ENCODE data around the gene RAB11B. TPM values are rescaled to one million over a fixed set of nuclear protein-coding genes. Genes with fewer than 3 reads are reported as not detected.
"Not testable (repeated sequence)": the region's sequence is repeated elsewhere in the genome, so short reads cannot be mapped to it uniquely, and the experiment has no call there.

RAB11B gene
- polyA plus RNA-seq, 12 donors = 53.9 to 120 (median 60.8) TPM; not detected in 1

DNA sequence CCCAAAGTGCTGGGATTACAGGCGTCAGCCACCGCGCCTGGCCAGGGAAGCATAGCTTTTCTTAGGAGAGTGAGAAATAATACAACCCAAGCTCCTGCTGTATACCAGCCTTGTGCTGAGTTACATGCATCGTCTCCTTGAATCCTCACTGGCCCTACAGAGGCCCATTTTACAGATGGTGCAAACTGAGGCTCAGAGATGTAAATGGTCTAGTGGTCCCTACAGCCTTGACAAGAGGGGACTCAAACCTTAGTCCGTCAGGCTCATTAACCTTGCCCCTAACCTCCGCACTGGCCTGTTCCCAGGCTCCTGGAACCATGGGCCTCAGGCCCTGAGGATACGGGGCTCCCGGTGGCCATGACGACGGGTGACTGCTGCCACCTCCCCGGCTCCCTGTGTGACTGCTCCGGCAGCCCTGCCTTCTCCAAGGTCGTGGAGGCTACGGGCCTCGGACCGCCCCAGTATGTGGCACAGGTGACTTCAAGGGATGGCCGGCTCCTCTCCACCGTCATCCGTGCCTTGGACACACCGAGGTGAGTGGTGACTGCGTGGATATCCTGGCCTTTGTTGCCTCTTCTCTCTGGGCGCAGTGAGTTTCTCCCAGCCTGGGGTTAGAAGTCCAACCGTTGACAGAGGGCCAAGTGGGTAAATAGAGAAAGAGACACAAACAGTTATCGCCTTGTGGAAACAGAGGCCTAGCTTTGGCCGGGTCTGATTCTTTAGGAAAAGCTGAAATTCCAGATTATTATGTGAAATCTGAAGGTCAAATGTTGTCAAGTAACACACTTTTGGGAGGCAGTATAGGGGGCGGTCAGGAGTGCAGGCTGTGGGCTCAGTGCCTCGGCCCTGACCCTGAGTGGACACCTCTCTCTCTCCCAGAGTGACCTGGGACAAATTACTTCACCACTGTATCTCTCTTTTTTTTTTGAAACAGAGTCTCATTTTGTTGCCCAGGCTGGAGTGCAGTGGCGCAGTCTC is 31.6 kb downstream of the RAB11B start:
- DNase-seq = no peak

DNA sequence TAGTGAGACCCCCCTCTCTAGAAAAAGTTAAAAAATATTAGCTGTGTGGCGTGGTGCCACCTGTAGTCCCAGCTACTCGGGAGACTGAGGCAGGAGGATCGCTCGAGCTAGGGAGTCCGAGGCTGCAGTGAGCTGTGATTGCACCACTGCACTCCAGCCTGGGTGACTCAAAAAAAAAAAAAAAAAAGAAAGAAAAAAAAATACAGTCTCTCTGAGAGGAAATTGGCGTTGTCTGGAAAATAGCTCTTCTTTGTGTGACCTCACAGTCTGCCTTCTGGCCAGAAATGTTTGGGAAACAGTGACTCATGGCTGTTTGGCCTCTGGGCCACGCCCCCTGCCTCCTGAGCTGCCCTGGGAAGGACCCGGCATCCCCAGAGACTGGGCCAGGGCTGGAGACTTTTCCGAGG is 33.7 kb downstream of the RAB11B start:
- DNase-seq = peak; percentile 95

DNA sequence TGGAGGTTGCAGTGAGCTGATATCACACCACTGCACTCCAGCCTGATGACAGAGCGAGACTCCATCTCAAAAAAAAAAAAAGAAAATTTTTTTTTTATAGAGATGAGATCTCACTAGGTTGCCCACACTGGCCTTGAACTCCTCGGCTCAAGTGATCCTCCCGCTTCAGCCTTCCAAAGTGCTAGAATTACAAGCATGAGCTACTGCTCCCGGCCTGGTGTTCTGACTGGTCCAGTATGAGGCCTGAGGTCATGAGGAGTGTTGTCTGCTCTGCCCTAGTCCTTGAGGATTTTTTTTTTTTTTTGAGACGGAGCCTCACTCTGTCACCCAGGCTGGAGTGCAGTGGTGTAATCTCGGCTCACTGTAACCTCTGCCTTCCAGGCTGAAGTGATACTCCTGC is 35.2 kb downstream of the RAB11B start:
- not testable (repeated sequence) for DNase-seq

DNA sequence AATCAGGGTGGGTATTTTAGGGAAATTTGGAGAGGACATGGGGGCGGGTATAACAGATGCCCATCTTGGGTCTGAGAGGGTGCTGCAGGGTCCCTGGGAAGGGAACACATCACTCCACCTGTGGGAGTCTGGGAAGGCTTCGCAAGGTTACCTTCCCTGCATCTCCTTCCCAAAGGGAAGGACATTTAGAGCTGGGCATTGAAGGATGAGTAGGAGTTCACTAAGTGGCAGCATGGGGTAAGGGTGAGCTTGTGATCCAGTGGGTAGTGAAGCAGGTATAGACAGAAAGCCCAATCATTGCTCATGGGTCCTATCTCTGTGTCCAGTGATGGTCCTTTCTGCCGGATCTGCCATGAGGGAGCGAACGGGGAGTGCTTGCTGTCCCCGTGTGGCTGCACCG is 36.1 kb downstream of the RAB11B start:
- DNase-seq = no peak

DNA sequence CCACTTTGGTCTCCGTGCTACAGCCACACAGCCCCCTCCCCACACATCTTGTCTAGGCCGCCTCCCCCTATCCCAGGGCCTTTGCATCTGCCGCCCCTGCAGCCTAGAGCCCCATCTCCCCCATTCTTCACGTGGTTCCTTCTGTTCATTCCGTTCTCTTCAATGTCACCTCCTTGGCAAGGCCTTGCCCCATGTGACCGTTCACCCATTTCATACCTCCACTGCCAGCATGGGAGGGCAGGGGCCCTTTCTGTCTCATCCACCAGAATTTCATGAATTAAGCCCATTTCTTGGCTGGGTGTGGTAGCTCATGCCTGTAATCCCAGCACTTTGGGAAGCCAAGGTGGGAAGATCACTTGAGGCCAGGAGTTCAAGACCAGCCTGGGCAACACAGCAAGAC is 38.9 kb downstream of the RAB11B start:
- DNase-seq = no peak

DNA sequence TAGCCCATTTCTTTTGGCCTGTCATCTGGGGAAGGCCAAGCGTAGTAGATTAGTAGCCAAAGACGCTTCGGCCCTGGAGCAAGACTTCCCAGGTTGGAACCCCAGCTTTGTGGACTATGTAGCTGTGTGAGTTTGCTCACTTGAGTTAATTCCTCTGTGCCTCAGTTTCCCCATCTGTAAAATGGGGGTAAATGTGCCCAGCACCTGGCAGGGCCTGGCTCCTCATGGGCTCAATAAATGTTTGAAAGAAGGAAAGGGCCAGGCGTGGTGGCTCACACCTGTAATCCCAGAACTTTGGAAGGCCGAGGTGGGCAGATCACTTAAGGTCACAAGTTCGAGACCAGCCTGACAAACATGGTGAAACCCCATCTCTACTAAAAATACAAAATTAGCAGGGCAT is 39.7 kb downstream of the RAB11B start:
- DNase-seq = no peak

DNA sequence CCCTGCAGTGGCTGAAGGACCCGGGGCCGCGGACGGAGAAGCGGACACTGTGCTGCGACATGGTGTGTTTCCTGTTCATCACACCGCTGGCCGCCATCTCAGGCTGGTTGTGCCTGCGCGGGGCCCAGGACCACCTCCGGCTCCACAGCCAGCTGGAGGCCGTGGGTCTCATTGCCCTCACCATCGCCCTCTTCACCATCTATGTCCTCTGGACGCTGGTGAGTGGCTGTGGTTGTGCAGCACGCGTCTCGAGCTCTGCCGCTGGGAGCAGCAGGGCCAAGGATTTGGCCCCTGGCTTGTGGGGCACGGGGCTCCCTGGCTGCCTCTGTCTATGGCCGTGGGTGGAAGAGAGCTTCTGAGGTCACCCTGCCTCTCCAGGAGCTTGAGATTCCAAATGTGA is 40.5 kb downstream of the RAB11B start:
- no peak for DNase-seq

DNA sequence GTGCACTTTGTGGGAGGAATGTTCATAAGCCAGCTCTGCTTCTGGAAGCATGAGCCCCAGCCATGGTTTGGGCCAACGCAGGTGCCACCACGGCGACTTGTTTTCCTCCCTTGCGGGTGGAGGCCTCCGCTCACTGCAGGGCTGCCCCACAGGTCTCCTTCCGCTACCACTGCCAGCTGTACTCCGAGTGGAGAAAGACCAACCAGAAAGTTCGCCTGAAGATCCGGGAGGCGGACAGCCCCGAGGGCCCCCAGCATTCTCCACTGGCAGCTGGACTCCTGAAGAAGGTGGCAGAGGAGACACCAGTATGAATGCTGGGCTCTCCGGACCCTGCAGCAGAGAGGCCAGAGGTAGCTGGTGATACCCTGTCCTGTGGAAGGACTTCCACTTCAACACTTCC is 48.1 kb downstream of the RAB11B start:
- DNase-seq = no peak

DNA sequence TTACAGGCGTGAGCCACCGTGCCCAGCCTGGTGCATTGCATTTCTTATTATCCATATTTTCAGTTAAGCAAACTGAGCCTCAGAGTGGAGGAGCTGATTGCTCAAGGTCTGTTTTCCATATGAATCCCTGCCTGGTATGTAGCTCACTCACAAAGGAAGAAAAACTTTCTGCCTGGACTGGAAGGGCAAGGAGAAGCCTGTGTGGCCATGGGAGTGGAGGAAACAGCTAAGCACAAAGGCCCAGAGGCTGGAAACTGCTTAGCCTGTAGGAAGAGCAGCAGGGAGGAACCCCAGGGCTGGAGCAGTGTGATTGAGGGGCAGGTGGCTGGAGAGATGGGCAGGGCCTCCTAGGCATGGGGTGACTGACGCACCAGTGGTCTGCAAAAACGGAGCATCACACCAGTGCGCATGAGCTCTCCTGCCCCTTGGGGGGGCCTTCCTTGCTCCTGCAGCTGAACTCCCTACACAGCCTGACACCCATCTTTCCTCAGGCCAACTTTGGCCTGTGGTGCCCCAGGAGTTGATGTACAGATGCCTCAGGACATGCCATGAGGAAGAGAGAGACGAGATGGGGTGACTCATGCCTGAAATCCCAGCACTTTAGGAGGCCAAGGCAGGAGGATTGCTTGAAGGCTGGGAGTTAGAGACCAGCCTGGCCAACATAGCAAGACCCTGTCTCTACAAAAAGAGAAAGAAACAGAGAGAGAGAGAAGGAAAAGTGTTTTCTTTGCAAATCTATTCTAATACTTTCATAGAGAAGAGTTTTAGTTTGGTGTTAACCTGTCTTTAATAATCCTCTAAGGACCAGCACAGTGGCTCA is 51.8 kb downstream of the RAB11B start:
- DNase-seq = no peak

DNA sequence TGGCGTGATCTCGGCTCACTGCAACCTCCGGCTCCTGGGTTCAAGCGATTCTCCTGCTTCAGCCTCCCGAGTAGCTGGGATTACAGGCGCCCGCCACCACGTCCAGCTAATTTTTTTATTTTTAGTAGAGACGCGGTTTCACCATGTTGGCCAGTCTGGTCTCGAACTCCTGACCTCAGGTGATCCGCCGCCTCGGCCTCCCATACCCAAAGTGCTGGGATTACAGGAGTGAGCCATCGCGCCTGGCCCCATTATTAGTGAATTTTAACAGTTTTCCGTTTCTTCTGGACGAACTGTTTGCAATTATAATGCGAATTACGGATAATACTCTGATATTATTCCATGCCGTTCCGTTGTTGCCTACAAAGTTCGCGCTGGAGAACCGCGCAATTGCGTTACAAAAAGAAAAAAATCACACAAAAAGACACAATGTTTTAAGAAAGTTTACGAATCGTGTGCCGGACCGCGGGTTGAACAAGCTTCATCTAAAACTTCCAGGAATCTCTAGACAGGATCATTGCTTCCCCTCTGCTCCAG is 54.0 kb downstream of the RAB11B start:
- not testable (repeated sequence) for DNase-seq

DNA sequence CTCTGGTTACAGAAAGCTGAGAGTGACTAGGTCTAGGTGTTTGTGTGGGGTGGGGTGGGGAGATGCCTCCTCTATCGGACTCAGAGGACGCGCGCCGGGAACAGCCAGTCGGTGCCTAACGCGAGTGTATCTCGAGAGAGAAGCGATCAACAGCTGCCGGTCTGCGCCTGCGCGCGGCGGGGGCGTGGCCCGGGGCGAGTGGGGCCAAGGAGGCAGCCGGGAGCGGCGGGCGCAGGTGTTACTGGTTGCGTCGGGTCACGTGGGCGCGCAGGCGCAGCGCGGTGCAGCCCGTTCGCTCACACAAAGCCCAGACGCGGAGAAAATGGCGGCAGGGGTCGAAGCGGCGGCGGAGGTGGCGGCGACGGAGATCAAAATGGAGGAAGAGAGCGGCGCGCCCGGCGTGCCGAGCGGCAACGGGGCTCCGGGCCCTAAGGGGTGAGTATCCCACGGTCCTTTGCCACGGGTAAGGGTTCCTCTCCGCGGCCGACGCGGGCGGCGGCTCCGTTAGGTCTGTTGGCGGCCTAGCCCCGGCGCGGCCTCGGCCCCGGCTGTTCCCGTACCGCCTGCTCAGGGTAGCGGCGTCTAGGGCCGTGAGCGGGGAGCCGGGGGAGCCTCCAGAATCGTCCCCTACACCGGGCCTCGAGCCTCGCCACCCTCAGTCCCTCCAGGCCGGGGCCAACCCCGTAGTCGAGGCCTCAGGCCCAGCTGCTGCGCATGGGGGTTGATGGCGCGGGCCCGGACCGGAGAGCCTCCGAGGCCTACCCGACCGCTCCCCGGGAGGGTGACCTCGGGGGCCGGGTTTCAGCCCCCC is 54.7 kb downstream of the RAB11B start, which contains the start of gene HNRNPM:
HNRNPM (plus strand) TSS at position 299 of the 811 bp plus-strand sequence; CDS start at position 323, 24 bp downstream.
- DNase-seq = peak; percentile 97

DNA sequence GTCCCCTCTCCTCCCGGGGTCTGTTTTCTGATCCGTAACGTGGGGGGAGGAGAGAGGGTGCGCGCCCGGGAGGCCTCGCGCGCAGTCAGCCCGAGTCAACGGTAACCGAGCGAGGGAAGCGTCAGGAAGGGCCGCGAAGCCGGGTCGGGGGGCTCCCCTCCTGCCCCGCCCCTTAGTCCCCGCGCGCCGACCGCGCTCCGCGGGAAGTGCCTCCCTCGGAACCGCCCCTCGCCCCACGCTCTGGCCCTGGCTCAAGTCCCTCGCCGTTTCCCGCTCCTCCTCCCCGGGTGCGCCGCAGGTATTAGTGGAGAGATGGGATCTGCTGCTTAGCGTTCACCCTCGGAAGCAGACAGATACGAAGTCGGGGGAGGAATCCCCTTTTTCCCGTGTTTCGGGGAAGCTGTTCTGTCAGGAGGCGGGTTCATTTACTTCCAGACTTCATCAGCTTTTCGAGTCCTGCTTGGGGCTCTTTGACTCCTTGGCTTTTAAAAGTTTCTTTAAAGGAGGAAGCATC is 55.4 kb downstream of the RAB11B start:
- peak; percentile 52 for DNase-seq

DNA sequence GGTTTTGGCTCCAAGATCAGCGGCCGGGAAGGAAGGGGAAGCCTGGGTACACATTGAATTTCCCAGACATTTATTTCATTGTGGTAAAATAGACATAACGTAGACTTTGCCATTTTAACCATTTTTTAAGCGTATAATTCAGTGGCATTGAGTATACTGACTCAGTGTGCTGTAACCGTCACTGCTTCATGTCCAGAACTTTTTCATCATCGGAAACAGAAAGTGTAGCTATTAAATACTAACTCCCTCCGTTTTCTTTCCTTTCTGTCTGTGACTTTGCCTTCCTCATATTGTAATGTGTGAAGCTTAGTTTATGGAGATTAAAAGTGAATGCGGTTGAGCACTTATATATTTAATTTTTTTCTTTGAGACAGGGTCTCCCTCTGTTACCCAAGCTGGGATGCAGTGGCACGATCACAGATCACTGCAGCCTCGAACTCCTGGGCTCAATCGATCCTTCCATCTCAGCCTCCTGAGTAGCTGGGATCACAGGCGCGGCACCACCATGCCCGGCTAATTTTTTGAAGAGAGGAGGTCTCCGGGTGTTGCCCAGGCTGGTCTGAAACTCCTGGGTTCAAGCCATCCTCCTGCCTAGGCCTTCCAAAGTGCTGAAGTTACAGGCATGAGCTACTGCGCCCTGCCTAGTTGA is 56.0 kb downstream of the RAB11B start:
- DNase-seq = no peak

DNA sequence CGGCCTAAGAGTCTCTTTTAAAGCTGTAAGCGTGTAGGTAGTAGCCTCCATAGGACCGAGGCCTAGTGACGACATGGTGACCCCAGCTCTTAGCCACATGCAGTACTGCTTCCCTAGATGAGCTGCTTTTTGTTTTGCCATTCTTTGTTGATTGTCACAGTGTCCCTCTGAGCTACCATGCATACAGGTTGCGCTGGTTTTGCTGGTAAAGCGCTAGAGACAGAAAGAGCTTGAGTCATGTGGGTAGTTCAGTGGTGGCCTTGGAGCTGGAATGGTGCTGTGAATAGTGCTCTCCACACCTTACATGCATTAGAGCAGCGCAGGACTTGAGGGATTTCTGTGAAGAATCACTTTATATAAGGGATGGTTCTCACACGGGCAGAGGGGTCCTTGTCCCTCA is 59.7 kb downstream of the RAB11B start:
- DNase-seq = no peak

DNA sequence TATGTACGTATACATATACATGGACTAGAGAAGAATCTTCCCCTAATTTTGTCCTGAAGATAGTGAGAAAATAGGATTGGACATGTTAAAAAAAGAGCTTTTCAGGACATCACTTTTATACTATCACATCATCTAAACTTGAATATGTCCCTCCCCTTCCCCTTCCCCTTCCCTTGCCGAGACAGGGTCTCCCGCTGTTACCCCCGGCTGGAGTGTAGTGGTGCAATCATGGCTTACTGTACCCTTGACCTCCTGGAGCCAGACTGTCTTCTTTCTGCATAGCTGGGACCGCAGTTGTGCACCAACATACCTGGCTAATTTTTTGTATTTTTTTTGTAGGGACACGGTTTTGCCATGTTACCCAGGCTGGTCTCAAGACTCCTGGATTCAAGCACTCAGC is 61.2 kb downstream of the RAB11B start:
- no peak for DNase-seq

DNA sequence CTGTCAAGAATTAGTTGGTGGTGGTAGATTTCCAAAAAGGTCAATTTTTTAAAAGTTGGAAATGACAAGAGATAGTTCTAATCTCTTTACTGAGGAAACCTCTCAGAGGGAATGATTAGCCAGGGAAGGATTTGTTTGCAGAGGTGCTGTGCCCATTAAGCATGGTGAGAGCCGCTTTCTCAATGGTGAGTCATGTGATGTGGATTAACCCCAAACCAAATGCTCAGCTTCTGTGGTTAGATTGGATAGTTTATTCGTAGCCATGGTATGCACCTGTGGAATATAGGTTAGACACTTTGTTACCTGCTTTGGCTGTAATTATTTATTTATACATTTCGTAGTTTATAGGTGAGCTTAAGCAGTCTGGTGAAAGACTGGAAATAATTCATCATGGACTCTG is 61.7 kb downstream of the RAB11B start:
- DNase-seq = no peak

DNA sequence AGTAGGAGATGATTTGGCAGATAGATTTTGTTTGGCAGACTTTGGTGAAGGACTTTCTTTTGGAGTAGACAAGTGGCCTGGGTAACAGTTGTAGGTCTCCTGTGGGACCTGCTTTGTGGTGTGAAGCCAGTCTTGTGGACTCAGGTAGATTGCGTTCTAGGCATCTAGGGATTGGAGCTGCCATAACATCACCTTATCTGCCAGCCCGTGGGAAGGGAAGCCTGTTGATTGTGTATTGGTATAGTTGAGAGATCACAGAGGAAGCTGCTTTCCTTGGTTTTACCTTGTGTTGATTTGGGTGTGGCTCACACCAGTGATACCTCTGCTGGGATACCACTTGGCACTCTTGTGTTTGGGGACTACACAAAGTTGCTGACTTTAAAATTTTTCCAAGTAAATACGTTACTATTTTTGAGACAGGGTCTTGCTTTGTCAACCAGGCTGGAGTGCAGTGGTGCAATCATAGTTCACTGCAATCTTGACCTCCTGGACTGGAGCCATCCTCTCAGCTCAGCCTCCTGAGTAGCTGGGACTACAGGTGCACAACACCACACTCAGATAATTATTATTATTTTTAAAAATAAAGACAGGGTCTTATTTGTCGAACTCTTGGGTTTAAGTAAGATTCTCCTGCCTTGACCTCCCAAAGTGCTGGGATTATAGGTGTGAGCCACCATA is 62.4 kb downstream of the RAB11B start:
- no peak for DNase-seq

DNA sequence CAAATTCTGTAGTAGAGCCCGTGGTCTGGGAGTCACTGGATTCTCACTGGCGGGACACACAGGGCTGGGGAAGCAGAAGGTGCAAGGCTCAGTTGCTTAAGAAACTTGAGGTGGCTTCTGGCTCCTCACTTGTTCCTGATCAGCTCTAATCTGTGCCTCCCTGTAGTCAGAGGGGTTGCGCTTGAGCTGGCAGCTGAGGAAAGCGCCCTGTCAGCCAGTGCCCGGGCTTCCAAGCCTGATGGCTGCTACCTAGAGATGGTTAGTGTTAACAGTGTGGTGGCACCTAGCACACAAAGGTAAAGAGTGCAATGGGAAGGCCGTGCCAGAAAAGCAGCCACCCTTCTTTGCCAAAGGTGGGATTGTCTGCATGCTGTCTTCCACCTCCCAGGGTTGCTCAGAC is 63.5 kb downstream of the RAB11B start:
- DNase-seq = no peak
